Psoas muscle (tissue), 8 donors: ENCODE results near the gene TSHZ2. TPM values are rescaled to one million over a fixed set of nuclear protein-coding genes. Genes with fewer than 3 reads are reported as not detected.
A peak's percentile ranks its signal among the peaks of the same experiment; 100 is the strongest.

Experiments
- ATAC-seq, 4 donors: fragments of 200-7000 bp; cut with Tn5 transposase; one replicate each; pipeline ENCODE4 v1.9.1; 2020; ENCODE audit warnings: moderate library complexity in 3 of 4, mild to moderate bottlenecking in 2 of 4
- DNase-seq, 2 donors: peaks; one replicate each; pipeline ENCODE4 v3.0.0-alpha.2; 2020
- H3K27ac ChIP-seq: fragments of 200-600 bp; one replicate; pipeline ENCODE4 v1.8.0; 2022
- H3K27me3 ChIP-seq, 3 donors: fragments of 200-600 bp in 1 of 3; one replicate each; pipeline versions ENCODE4 v1.6.1 to v1.8.0; 2013 to 2022; ENCODE audit warnings: low read length in 2 of 3, mild to moderate bottlenecking in 2 of 3, moderate library complexity in 1 of 3; ENCODE audit not compliant: insufficient read depth in 3 of 3
- H3K36me3 ChIP-seq, 2 donors: fragments of 200-600 bp in 1 of 2; one replicate each; pipeline versions ENCODE4 v1.6.1 to v1.8.0; 2013 to 2022; ENCODE audit warnings: low read depth in 1 of 2, mild to moderate bottlenecking in 1 of 2, moderate library complexity in 1 of 2; ENCODE audit not compliant: insufficient read depth in 1 of 2
- H3K4me1 ChIP-seq: fragments of 200-600 bp; one replicate; pipeline ENCODE4 v1.8.0; 2022
- H3K4me3 ChIP-seq: fragments of 200-600 bp; one replicate; pipeline ENCODE4 v1.8.0; 2022; ENCODE audit warnings: mild to moderate bottlenecking
- H3K9me3 ChIP-seq: fragments of 200-600 bp; one replicate; pipeline ENCODE4 v1.8.0; 2022
- CTCF ChIP-seq: fragments of 200-600 bp; IDR thresholded peaks from one replicate; pipeline ENCODE4 v1.8.0; 2022; ENCODE audit warnings: antibody characterized with exemption
- WGBS, 3 donors: extraction: QIAGEN DNeasy Blood & Tissue Kit; methylation state at CpG; one replicate each; pipeline versions ENCODE4 v1.1.6 to v1.1.7; 2013; 5-methylcytosine and 5-hydroxymethylcytosine counted together
- intact Hi-C, 2 donors: fragments of 100-400 bp; cut with DNase I; formaldehyde crosslinking; loops; one replicate each; pipeline versions ENCODE4 v1.11.0 to v1.14.2; 2022
- polyA plus RNA-seq, 3 donors: library from polyadenylated mRNA; stranded (reverse); fragments of 200-250 nt; gene quantifications; one replicate each; pipeline ENCODE4 v1.2.3, GENCODE V29; 2013
- total RNA-seq, 4 donors: library from RNA; stranded (reverse); fragmentation: NEBNext Ultra II Directional in 2 of 4; extraction: Animal tissue kit (Norgen Biotek cat#: 25700) in 2 of 4; gene quantifications; one replicate each; pipeline versions ENCODE4 v1.2.1 to v1.2.4, GENCODE V29; 2021 to 2023
- donor health status: healthy with polysubstance abuse.
- donor health status: DM: no; HTN: no; CAD: no; lungs with moderate emphysema.
- donor health status: Bipolar disorder and iron deficiency.
- donor health status: healthy.
- donor health status: DM: yes; HTN: yes; CAD: no.
- donor health status: DM: no; HTN: no; CAD: no.
- donor health status: DM: no; HTN: no; CAD: no.
- donor health status: DM: yes; HTN: yes; CAD: no.

The TSHZ2 gene
- total and polyA plus RNA-seq, 7 donors: 0.39 to 7.5 (median 1.9) TPM

GRCh38 chr20:53405139-53405538 is 433.0 kb downstream of the TSHZ2 start:
- DNase-seq: no peak
- H3K27ac ChIP-seq: no peak overlapping the region
- no peak overlapping the region for H3K4me3 ChIP-seq
- ATAC-seq: no peak
- H3K27me3 ChIP-seq: peaks cover 0 to 2% (median 0%) of the 10 kb centered on the region in 3 donors
- no peak for TF ChIP-seq CTCF
- no peaks in the 10 kb centered on the region for H3K36me3 ChIP-seq
- WGBS, 3 donors: 72 to 75% (median 74%) methylated on average over 3 of the region's 3 CpGs
- no peaks in the 10 kb centered on the region for H3K9me3 ChIP-seq
- no peaks in the 10 kb centered on the region for H3K4me1 ChIP-seq
- intact Hi-C loops: no loop called here

- ATAC-seq (no peak), DNase-seq (no peak)
- intact Hi-C loops: no loop called here
- no peak overlapping the region for H3K27ac ChIP-seq
- WGBS, 3 donors: 81 to 86% (median 86%) methylated on average over 3 of the region's 3 CpGs
- no peak overlapping the region for H3K4me3 ChIP-seq
- H3K9me3 ChIP-seq: no peaks in the 10 kb centered on the region
- no peaks in the 10 kb centered on the region for H3K36me3 ChIP-seq
- H3K27me3 ChIP-seq: peaks cover 0 to 2% (median 0%) of the 10 kb centered on the region in 3 donors
- no peaks in the 10 kb centered on the region for H3K4me1 ChIP-seq
- TF ChIP-seq CTCF: no peak
These were observed 434.4 kb downstream of the TSHZ2 start for GRCh38 chr20:53406580-53406979.

- Histone ChIP-seq H3K4me1 (no peaks in the 10 kb centered on the region), H3K9me3 (no peaks in the 10 kb centered on the region), H3K4me3 (no peak overlapping the region), H3K27me3 (peaks cover 0 to 2% (median 0%) of the 10 kb centered on the region in 3 donors), H3K36me3 (no peaks in the 10 kb centered on the region), H3K27ac (no peak overlapping the region)
- no peak for TF ChIP-seq CTCF
- ATAC-seq (peak in 1 of 4 donors; percentile 19), DNase-seq (no peak)
- intact Hi-C loops: no loop called here
- 48 to 55% (median 53%) methylated on average over 11 of the region's 11 CpGs for WGBS, 3 donors
These were observed 436.7 kb downstream of the TSHZ2 start for GRCh38 chr20:53408691-53409446.

DNA sequence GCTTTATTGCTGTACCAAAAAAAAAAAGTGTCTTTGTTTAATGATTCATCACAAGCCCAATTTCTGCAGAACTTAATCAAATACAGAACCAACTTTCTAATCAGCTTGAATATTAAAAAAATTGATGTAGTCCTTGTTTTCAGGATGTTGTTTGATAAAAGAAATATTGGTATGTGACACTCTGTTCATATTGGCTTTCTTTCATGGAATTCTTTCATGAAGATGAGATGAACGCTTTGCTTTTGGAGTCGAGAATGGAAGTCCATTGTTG is 437.2 kb downstream of the TSHZ2 start:
- no peak for DNase-seq
- H3K27me3 ChIP-seq: peaks cover 0 to 2% (median 0%) of the 10 kb centered on the region in 3 donors
- H3K4me3 ChIP-seq: no peak overlapping the region
- no peaks in the 10 kb centered on the region for H3K9me3 ChIP-seq
- no peak for TF ChIP-seq CTCF
- no peak for ATAC-seq
- H3K36me3 ChIP-seq: no peaks in the 10 kb centered on the region
- no peaks in the 10 kb centered on the region for H3K4me1 ChIP-seq
- WGBS, 3 donors: 64 to 71% (median 64%) methylated on average over 2 of the region's 2 CpGs
- intact Hi-C loops: no loop called here
- H3K27ac ChIP-seq: no peak overlapping the region

DNA sequence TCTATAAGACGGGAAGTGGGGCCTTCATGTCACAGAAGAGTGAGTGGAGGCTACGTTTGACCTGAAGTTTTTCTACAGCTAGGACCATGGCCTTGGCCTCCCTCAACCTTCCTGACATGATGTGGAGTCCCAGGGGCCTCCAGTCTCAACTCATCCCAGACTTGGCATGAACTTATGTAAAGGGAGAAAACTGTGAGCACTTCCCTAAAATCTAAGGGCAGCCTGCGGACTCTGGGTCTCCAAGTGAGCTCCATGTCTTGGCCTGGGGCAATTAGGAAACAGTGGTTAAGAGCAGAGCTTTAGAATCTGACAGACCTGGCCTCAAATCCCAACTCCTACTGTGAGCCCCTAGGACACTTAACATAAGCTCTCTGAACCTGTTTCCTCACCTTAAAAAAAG is 439.0 kb downstream of the TSHZ2 start:
- no peak for TF ChIP-seq CTCF
- intact Hi-C loops: no loop called here
- 90 to 95% (median 94%) methylated on average over 3 of the region's 3 CpGs for WGBS, 3 donors
- Histone ChIP-seq H3K9me3 (no peaks in the 10 kb centered on the region), H3K36me3 (no peaks in the 10 kb centered on the region), H3K4me3 (no peak overlapping the region), H3K27ac (no peak overlapping the region), H3K4me1 (no peaks in the 10 kb centered on the region), H3K27me3 (peaks cover 0 to 3% (median 2%) of the 10 kb centered on the region in 3 donors)
- DNase-seq (no peak), ATAC-seq (no peak)
